GF-D8 (cell line): Measurements from ENCODE around the gene ARHGAP42.

Experiments used
- DNase-seq: peaks from one replicate; lab custom pipeline; 2025; lab: John Stamatoyannopoulos, UW

Gene ARHGAP42

DNA sequence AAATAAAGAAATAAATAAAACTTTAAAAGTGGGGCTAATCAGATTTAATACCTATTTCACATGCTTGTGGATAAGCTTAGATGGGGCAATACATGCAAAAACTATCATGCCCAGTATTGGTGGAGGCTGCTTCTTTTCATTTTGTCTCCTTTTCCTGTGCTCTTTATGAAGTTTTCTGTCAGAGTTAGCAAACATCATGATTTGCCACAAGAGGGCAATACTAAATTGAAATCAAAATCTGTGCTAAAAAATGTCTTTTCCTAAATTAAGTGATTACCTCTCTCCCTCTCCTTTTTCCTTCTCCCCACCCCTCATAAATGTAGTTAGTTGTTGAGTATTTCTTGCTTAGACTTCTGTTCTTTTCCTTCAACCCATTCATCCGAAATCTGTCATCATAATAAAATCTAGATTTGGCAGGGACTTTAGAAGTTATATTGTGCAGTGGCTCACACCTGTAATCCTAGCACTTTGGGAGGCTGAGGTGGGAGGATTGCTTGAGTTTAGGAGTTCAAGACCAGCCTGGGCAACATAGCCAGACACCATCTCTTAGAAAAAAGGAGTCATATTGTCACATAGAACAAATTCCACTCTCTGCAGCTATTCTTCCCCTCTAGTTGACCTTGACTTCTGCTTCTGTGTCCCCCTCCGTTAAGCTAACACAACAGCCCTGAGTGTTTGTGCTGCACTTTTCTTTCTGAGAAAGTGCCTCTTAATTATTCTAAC, 4.7 kb upstream of the ARHGAP42 start:
- DNase-seq: no peak

GRCh38 chr11:100683126-100683525, 4.0 kb upstream of the ARHGAP42 start:
- DNase-seq: no peak

DNA sequence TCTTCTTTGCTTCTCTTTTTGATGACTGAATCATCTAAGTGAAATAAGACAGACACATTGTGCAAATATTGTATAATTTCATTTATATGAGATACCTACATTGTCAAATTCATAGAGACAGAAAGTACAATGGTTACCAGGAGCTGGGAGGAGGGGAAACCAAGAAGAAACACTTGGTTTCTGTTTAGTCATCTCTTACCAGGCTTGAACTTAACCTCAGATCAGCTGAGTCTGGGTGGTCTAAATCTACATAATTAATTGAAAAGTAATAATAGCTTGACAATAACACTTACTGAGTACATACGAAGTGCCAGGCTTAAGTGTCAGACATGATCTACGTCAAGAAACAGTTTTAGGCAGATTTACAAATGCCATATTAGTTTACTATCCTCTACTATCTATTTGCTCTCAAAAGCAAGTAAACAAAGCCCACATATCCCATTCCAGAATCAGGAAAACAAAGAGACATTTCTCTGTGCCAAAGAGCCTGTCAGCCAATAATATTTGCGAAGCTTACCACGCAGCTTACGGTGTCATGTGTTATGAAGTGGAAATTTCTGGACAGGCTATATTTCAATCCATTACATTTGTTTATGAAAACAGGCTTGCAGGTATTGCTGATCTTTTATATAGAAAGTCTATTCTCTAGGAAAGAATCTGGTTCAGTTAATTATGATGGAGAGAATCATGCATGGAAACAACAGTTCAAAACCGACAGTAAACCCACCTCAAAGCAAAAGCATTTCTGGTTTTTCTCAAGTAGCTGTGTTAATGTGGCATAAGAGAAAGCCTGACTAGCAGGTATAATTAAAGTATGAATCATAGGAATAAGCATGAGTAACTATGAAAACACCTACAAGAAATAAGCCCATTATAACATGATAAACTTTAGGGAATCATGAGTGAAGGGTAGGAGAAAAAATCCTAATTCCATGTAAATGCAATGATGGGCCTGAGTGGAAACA, 2.7 kb upstream of the ARHGAP42 start:
- DNase-seq: no peak

DNA sequence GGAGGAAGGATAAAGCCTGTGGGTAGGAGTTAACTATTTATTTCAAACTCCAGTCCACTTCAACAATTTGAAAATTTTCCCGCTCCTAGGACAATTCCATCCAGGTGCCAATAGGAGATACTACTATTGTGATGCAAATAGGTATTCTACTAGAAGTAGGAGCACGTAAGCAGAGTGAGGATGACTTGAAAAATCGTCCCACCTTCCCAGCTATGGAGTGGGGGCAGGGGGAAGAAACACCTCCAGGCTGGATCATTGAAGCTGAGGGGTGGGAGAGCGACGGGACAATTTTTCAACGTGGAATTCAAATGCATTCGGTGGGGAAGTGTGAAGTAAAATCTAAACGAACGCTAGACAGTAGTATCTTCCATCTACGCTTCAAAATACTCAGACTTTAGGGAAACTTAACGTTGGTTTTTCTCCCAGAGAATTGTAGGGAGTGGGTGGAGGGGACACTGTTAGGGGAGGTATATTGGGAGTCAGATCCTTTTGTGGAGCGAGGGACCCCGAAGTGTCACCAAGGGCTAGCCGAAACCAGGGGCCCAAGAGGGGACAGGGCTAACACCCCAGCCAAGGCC, 523 bp upstream of the ARHGAP42 start:
- no peak for DNase-seq

GRCh38 chr11:100687630-100688395, 725 bp downstream of the ARHGAP42 start:
- no peak for DNase-seq

DNA sequence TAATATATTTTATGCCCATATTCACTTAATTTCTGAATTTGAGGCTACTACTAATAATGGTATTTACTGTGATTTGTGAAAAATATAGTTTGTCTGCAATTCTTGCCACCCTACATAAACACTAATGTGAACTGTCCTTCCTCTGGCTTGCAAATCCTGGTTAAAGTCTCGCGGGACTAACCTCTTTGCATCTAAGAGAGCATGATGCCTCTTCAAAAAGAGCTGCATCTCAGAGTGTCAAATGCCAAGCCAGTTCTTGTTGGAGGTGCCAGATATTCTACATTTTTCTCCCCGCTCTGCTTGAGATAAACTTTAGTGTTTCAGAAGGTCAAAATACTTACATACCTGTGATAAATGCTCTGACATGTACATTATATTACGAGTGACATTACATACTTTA, 2.1 kb downstream of the ARHGAP42 start:
- no peak for DNase-seq

DNA sequence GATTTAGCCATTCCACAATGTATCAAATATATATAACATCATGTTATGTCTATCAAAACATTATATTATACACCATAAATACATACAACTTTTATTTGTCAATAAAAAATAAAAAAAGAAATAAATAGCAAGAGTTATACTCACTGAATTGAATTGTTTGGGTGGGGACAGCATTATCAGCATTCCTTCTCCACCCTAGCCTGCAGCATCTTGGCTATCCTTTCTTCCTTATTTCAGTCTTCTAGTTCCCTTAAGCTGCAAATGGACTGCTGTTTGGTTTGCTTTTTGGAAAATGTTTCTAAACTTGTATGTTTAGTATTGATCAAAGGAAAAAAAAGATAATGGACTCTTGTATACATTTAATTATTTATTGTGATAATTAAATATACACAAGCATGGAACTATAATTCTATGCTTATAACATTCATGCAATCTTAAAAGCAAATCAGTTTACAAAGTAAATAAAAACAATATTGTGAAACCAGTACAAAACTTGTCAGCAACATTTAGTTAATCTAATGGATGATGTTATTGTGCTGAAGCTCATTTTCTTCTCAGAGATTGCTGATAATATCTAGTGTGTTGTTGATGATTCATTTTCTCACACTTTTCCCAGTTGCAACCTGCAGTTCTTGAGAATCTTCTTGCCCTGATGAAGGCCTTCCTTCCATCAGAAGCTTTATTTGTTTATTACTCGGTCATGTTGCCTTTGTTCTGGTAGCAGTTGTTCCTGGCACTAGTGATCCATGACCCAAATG, 5.0 kb downstream of the ARHGAP42 start:
- DNase-seq: no peak

GRCh38 chr11:100695911-100696310, 8.8 kb downstream of the ARHGAP42 start:
- DNase-seq: no peak

DNA sequence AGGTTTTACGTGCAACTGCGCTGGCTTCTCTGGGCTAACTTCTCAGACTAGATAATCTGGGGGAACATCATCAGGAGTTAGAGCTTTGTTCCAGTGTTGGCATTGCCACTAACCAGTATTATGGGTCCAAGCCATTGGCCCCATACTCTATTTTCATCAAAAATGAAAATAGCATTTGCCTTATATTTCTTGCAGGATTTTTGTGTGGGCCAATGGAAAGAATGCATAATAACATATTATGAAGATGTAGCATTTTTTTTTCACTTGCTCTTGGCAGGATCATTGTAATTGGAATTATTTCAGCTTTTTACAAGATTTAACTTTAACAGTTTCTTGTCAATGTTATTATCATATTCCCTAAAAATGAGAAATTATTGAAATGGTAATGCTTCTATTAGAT, 16.1 kb downstream of the ARHGAP42 start:
- DNase-seq: no peak

- DNase-seq: no peak
Observed at GRCh38 chr11:100703801-100704575, 16.9 kb downstream of the ARHGAP42 start.

DNA sequence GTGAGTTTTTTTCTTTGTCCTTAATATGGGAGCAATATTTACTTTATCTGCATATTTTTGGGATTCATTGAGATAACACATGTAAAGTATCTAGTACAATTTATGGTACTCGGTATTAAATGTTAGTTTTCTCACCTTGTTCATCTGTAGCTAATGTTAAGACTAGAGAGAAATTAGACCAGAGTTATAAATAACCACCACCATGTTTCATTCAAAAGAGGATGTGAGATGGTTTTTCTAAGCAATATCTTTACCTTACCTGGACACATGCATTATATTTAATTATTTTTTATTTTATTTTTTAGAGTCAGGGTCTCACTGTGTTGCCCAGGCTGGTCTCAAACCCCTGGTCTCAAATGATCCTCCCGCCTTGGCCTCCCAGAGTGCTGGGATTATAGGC, 18.4 kb downstream of the ARHGAP42 start:
- DNase-seq: no peak

GRCh38 chr11:100706179-100706578, 19.1 kb downstream of the ARHGAP42 start:
- DNase-seq: no peak

DNA sequence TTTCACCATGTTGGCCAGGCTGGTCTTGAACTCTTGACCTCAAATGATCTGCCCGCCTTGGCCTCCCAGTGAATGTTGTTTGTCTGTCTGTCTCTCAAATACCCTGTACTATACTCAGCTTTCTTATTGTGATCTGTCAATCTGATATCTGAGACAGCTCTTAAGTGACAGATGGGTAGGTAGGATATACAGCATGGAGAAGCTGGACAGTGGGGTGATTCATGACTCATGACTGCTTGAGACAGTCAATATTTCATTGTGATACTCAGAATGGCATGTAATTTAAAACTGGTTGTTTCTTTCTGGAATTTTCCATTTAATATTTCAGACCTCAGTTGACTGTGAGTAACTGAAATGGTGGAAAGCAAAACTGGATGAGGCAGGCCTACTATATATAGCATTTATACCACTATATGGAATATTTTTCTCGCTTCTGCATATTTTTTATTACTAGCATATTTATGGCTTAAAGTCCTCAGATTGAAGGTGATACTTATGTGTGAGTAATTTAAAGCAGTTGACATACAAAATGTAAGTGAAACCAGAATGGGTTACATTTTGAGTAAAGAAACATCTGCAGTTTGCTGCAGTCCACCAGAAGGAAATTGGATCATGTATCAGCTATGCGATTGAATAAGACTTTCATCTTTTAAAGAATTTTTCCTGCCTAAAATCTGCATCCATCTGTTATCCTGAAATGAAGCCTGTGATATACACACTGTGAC, 22.3 kb downstream of the ARHGAP42 start:
- DNase-seq: no peak

DNA sequence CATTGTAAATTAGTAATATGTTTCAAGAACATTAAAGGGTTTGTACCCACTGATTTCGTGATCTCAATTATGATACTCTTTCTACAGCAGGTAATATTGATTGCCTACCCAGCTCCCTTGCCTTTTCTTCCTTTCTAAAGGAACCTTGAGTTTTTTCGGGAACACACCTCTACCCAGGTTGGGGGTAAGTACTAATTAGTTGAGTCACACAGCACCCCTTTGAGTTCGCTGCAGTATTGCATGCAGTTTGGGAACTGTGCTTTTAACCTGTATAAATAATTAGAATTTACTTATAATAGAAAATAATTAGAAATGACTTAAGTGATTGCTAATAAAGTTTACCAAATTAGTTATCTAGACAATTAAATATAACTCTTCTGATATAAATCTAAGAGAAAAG, 24.9 kb downstream of the ARHGAP42 start:
- DNase-seq: no peak

DNA sequence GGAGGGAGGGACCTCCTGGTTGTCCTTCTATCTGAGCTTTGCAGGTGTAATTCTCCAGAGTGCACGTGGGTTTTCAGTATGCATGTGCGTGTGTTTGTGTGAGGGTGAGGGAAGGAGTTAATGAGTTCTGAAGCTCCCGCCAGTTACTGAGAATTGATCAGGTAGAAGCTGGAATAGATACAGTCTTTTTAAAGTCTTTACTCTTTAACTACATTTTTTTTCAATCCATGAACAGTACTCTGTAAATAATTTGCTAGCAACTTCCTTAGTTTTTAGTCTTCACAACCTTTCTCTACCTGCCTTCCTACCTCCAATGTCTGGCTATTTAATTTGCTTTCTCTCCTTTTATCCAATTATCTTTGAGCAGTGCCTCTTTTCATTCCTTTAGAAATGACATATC, 25.5 kb downstream of the ARHGAP42 start:
- no peak for DNase-seq

DNA sequence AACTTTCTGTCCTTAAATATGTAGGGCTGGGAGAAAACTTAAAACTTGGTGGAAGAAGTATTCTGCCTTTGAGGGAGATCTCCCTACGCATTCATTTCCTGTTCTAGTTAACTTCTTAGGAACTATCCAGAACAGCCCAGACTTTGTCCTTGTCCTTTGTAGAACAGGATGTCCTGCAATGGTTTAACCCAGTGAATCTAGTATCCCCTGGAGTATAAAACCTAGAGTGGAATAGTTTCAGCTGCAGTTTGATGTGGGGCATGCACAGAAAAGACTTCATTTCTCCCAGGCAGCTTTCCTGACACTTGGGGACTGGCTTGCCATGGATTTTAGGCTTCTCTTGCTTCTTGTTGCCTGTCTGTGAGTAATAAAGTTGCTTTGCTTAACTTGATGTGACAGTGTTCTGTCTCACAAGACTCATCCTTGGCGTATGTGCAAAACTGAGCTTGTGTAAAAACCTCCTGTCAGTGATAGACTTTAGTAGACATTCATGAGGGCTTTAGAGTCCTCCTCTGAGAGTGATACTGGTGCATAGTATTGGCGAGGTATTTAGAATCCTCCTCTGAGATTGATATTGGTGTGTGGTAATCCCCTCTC, 28.2 kb downstream of the ARHGAP42 start:
- no peak for DNase-seq

GRCh38 chr11:100716838-100717237, 29.8 kb downstream of the ARHGAP42 start:
- DNase-seq: no peak

DNA sequence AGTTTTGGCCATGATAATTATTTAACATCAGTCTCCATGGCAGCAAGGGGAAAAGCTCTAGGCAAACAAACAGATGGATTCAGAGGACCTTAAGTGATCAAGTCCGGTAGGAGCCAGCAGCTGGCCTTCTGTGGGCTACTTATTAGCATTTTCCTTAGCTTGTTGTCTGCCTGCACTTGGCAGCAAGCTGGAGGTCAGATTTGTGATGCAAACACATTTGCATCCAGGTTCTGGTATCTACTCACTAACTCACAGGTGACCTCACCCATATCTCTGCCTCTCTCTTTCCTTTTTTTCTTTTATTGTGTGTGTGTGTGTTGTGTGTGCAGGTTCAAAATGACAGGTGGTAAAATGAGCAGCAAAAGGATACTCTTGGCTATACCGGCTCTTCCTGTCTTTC, 32.3 kb downstream of the ARHGAP42 start:
- no peak for DNase-seq

DNA sequence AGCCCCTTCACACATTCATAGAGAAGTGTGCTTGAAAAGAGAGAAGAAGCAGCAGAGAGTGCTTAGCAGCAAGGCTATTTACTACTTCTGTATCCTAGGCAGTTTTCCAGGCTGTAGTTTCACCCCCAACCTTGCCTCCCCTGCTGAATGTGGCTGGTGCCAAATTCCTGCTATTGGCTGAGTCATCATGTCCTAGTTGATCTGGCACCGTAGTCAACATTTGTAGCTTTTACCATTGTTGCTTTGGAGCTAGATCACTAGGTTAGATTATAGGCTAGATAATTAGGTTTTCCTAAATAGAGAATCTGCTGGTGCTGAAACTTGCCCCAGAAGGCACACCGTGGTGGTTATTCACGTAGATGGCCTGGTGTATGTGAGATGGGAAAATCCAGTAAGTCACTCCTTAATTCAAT, 32.7 kb downstream of the ARHGAP42 start:
- no peak for DNase-seq
